Measurements from ENCODE around the gene GMEB2. TPM values are rescaled to one million over a fixed set of nuclear protein-coding genes. Genes with fewer than 3 reads are reported as not detected.
A peak's percentile ranks its signal among the peaks of the same experiment; 100 is the strongest.

The GMEB2 gene
- polyA plus RNA-seq, 1 experiment, result 7.4 TPM

GRCh38 chr20:63659370-63659769 is 32.5 kb upstream of the GMEB2 start:
- H3K4me3 ChIP-seq (ENCODE audit: low read depth, low read length), result peak overlapping the region; percentile 85
- H3K27me3 ChIP-seq (ENCODE audit: control insufficient read depth, insufficient read depth, low read length), result no peaks in the 10 kb centered on the region
- TF ChIP-seq CTCF (IDR thresholded peaks at IDR 0.05; ENCODE audit: insufficient read depth, low read depth, low read length), result no peak
- H3K36me3 ChIP-seq (ENCODE audit: control insufficient read depth, insufficient read depth, low read length), result peaks cover 27% of the 10 kb centered on the region
- POLR2A ChIA-PET, result no interaction called here
- CTCF ChIA-PET, result no interaction called here
- DNase-seq (ENCODE audit: low read depth), result no peak

GRCh38 chr20:63658749-63659187 is 31.9 kb upstream of the GMEB2 start:
- peak overlapping the region; percentile 85 for H3K4me3 ChIP-seq (ENCODE audit: low read depth, low read length)
- H3K36me3 ChIP-seq (ENCODE audit: control insufficient read depth, insufficient read depth, low read length), result peaks cover 26% of the 10 kb centered on the region
- TF ChIP-seq CTCF (IDR thresholded peaks at IDR 0.05; ENCODE audit: insufficient read depth, low read depth, low read length), result no peak
- POLR2A ChIA-PET, result interaction anchor here (0.6 to 0.8 kb wide), 3 partner anchors 17 to 313 kb away, joined by 3 to 10 read pairs (median 3); no protein-coding TSS in a partner anchor
- no peak for DNase-seq (ENCODE audit: low read depth)
- CTCF ChIA-PET, result interaction anchor here (0.8 to 1.5 kb wide), 3 partner anchors 16 to 121 kb away, joined by 3 to 6 read pairs (median 5); partner anchors contain the start of gene PTK6
- H3K27me3 ChIP-seq (ENCODE audit: control insufficient read depth, insufficient read depth, low read length), result no peaks in the 10 kb centered on the region

GRCh38 chr20:63657937-63658748 is 31.2 kb upstream of the GMEB2 start, which contains the start of gene RTEL1:
TSS of gene RTEL1 (plus strand) at chr20:63658312. CDS start at chr20:63659403, 1,091 bp downstream.
- DNase-seq (ENCODE audit: low read depth), result peak; percentile 31
- POLR2A ChIA-PET, result interaction anchor here (0.6 to 0.8 kb wide), 3 partner anchors 17 to 313 kb away, joined by 3 to 10 read pairs (median 3); no protein-coding TSS in a partner anchor
- peak within 1 kb of the TSS; percentile 85 for H3K4me3 ChIP-seq (ENCODE audit: low read depth, low read length)
- no peak for TF ChIP-seq CTCF (IDR thresholded peaks at IDR 0.05; ENCODE audit: insufficient read depth, low read depth, low read length)
- peaks cover 21% of the 10 kb centered on the region for H3K36me3 ChIP-seq (ENCODE audit: control insufficient read depth, insufficient read depth, low read length)
- CTCF ChIA-PET, result interaction anchor here (0.8 to 1.5 kb wide), 4 partner anchors 10 to 120 kb away, joined by 3 to 6 read pairs (median 4); partner anchors contain the start of gene PTK6
- H3K27me3 ChIP-seq (ENCODE audit: control insufficient read depth, insufficient read depth, low read length), result no peaks in the 10 kb centered on the region

GRCh38 chr20:63657260-63657936 is 30.5 kb upstream of the GMEB2 start:
- Histone ChIP-seq H3K27me3 (ENCODE audit: control insufficient read depth, insufficient read depth, low read length) (no peaks in the 10 kb centered on the region), H3K4me3 (ENCODE audit: low read depth, low read length) (peak overlapping the region; percentile 85)

More at GRCh38 chr20:63657260-63657936, 30.5 kb upstream of the GMEB2 start:
- H3K36me3 ChIP-seq (ENCODE audit: control insufficient read depth, insufficient read depth, low read length), result peaks cover 13% of the 10 kb centered on the region
- no peak for TF ChIP-seq CTCF (IDR thresholded peaks at IDR 0.05; ENCODE audit: insufficient read depth, low read depth, low read length)
- ChIA-PET CTCF (interaction anchor here (1.0 to 1.5 kb wide), 3 partner anchors 9 to 119 kb away, joined by 3 to 6 read pairs (median 5); partner anchors contain the start of gene PTK6), POLR2A (no interaction called here)
- DNase-seq (ENCODE audit: low read depth), result no peak

Measured in BJ (cell line).